Liver (tissue), 9 donors: Measurements from ENCODE around the gene KCNJ15. TPM values are rescaled to one million over a fixed set of nuclear protein-coding genes. Genes with fewer than 3 reads are reported as not detected.
"Not testable (repeated sequence)": the region's sequence is repeated elsewhere in the genome, so short reads cannot be mapped to it uniquely, and the experiment has no call there.

Source experiments
- DNase-seq: peaks from one replicate; pipeline ENCODE4 v3.0.0-alpha.2; 2017; ENCODE audit warnings: low spot score
- H3K27ac ChIP-seq, 2 donors: one replicate each; pipeline ENCODE4 v1.7.0; 2013; ENCODE audit warnings: inconsistent platforms in 2 of 2, low read length in 2 of 2, control low read depth in 1 of 2, low read depth in 1 of 2, mild to moderate bottlenecking in 1 of 2
- H3K27me3 ChIP-seq, 4 donors: one replicate each; pipeline versions ENCODE4 v1.6.1 to v1.7.0; 2013; ENCODE audit warnings: low read length in 3 of 4, inconsistent platforms in 1 of 4, mild to moderate bottlenecking in 1 of 4, moderate library complexity in 1 of 4; ENCODE audit not compliant: control insufficient read depth in 4 of 4, insufficient read depth in 4 of 4
- H3K36me3 ChIP-seq, 4 donors: one replicate each; pipeline versions ENCODE4 v1.6.1 to v1.7.0; 2013; ENCODE audit warnings: low read length in 3 of 4, mild to moderate bottlenecking in 3 of 4, low read depth in 1 of 4, moderate library complexity in 1 of 4; ENCODE audit not compliant: control insufficient read depth in 4 of 4, insufficient read depth in 3 of 4
- H3K4me1 ChIP-seq, 4 donors: one replicate each; pipeline versions ENCODE4 v1.6.1 to v1.7.0; 2013; ENCODE audit warnings: low read length in 3 of 4, mild to moderate bottlenecking in 3 of 4, moderate library complexity in 1 of 4; ENCODE audit not compliant: control insufficient read depth in 4 of 4, insufficient read depth in 4 of 4
- H3K4me3 ChIP-seq, 3 donors: one replicate each; pipeline versions ENCODE4 v1.6.1 to v1.7.0; 2013; ENCODE audit warnings: low read length in 3 of 3, control low read depth in 1 of 3, low read depth in 1 of 3, mild to moderate bottlenecking in 1 of 3
- H3K9ac ChIP-seq, 2 donors: one replicate each; pipeline ENCODE4 v1.7.0; 2013; ENCODE audit warnings: low read length in 2 of 2, mild to moderate bottlenecking in 2 of 2, moderate library complexity in 2 of 2, control low read depth in 1 of 2, low read depth in 1 of 2
- H3K9me3 ChIP-seq, 4 donors: one replicate each; pipeline versions ENCODE4 v1.6.1 to v1.7.0; 2013; ENCODE audit warnings: low read length in 3 of 4; ENCODE audit not compliant: control insufficient read depth in 4 of 4
- ATF3 ChIP-seq: IDR thresholded peaks from 2 replicates; pipeline ENCODE4 v1.6.1; 2016; ENCODE audit warnings: antibody characterized with exemption
- CTCF ChIP-seq: fragments of 150-350 bp; IDR thresholded peaks from 2 replicates; pipeline ENCODE4 v1.5.1; 2017; ENCODE audit warnings: improper control_type of control experiment, low read depth, low read length; ENCODE audit not compliant: missing input control
- EGR1 ChIP-seq, 2 donors: IDR thresholded peaks; 2 replicates each; pipeline ENCODE4 v1.6.1; 2016 to 2018; ENCODE audit warnings: antibody characterized with exemption in 2 of 2, low read depth in 2 of 2
- FOXA2 ChIP-seq: IDR thresholded peaks from 2 replicates; pipeline ENCODE4 v1.6.1; 2016; ENCODE audit warnings: antibody characterized with exemption
- HNF4A ChIP-seq, 2 donors: conservative IDR thresholded peaks; 2 replicates each; pipeline ENCODE4 v1.6.1; 2016; ENCODE audit warnings: antibody characterized with exemption in 2 of 2, mild to moderate bottlenecking in 2 of 2
- HNF4G ChIP-seq: IDR thresholded peaks from 2 replicates; pipeline ENCODE4 v1.6.1; 2016; ENCODE audit warnings: antibody characterized with exemption
- JUND ChIP-seq, 2 donors: IDR thresholded peaks; 2 replicates each; pipeline ENCODE4 v1.6.1; 2016; ENCODE audit warnings: antibody characterized with exemption in 2 of 2
- NR2F2 ChIP-seq: IDR thresholded peaks from 2 replicates; pipeline ENCODE4 v1.6.1; 2016; ENCODE audit warnings: antibody characterized with exemption
- RXRA ChIP-seq, 2 donors: IDR thresholded peaks; 2 replicates each; pipeline ENCODE4 v1.6.1; 2017 to 2018; ENCODE audit warnings: antibody characterized with exemption in 2 of 2, mild to moderate bottlenecking in 1 of 2
- SP1 ChIP-seq: IDR thresholded peaks from 2 replicates; pipeline ENCODE4 v1.6.1; 2018; ENCODE audit warnings: antibody characterized with exemption, mild to moderate bottlenecking
- TAF1 ChIP-seq: conservative IDR thresholded peaks from 2 replicates; pipeline ENCODE4 v1.6.1; 2016; ENCODE audit warnings: antibody characterized with exemption, mild to moderate bottlenecking
- YY1 ChIP-seq: IDR thresholded peaks from 2 replicates; pipeline ENCODE4 v1.6.1; 2016; ENCODE audit warnings: antibody characterized with exemption, mild to moderate bottlenecking
- WGBS: extraction: QIAGEN DNeasy Blood & Tissue Kit; methylation state at CpG from one replicate; pipeline ENCODE4 v1.1.7; 2013; 5-methylcytosine and 5-hydroxymethylcytosine counted together
- polyA plus RNA-seq, 2 donors: library from polyadenylated mRNA; stranded (reverse) in 1 of 2; unstranded in 1 of 2; fragments of 200-250 nt in 1 of 2; fragments of >200 nt in 1 of 2; fragmentation: Nextera tagmentation in 1 of 2; extraction: Ambion mirVana in 1 of 2; gene quantifications; one replicate each; pipeline versions ENCODE4 v1.2.1 to v1.2.3, GENCODE V29; 2013 to 2015
- total RNA-seq, 2 donors: library from RNA; depleted of rRNA; stranded (reverse); fragments of >200 nt; gene quantifications; one replicate each; pipeline ENCODE4 v1.2.3, GENCODE V29; 2014
- donor health status: healthy.
- donor health status: healthy.
- donor health status: healthy.
- donor health status: healthy.
- donor health status: healthy.

KCNJ15 gene
- total and polyA plus RNA-seq, 4 donors: 0.61 to 4.8 (median 2.2) TPM

GRCh38 chr21:38228537-38228936 is 28.3 kb upstream of the KCNJ15 start:
- Histone ChIP-seq H3K27ac (no peak overlapping the region), H3K27me3 (no peaks in the 10 kb centered on the region), H3K4me1 (no peaks in the 10 kb centered on the region), H3K9me3 (peaks cover 4 to 16% (median 9%) of the 10 kb centered on the region in 4 donors), H3K4me3 (no peak overlapping the region), H3K36me3 (no peaks in the 10 kb centered on the region), H3K9ac (no peak overlapping the region)
- TF ChIP-seq NR2F2: no peak
- TF ChIP-seq EGR1 (IDR thresholded peaks at IDR 0.05; ENCODE audit: low read depth in 2 of 2): no peak
- no peak for TF ChIP-seq YY1
- no peak for TF ChIP-seq FOXA2
- TF ChIP-seq RXRA (IDR thresholded peaks at IDR 0.05): no peak
- TF ChIP-seq TAF1: no peak
- no peak for TF ChIP-seq HNF4A (conservative IDR thresholded peaks at IDR 0.05)
- TF ChIP-seq JUND (IDR thresholded peaks at IDR 0.05): no peak
- TF ChIP-seq SP1: no peak
- no peak for TF ChIP-seq HNF4G
- TF ChIP-seq CTCF: no peak
- WGBS: 93% methylated on average over 3 of the region's 3 CpGs
- no peak for DNase-seq

GRCh38 chr21:38229260-38229877 is 27.4 kb upstream of the KCNJ15 start:
- no peaks in the 10 kb centered on the region for H3K27me3 ChIP-seq
- peaks cover 4 to 14% (median 5%) of the 10 kb centered on the region in 4 donors for H3K9me3 ChIP-seq
- DNase-seq: no peak
- H3K27ac ChIP-seq: no peak overlapping the region
- no peak for TF ChIP-seq HNF4A (conservative IDR thresholded peaks at IDR 0.05)
- no peak for TF ChIP-seq HNF4G
- H3K9ac ChIP-seq: no peak overlapping the region
- no peaks in the 10 kb centered on the region for H3K4me1 ChIP-seq
- no peaks in the 10 kb centered on the region for H3K36me3 ChIP-seq
- WGBS: 88% methylated on average over 9 of the region's 9 CpGs
- H3K4me3 ChIP-seq: peak overlapping the region in 1 of 3 donors; percentile 12

GRCh38 chr21:38234395-38235142 is 22.2 kb upstream of the KCNJ15 start:
- no peak for TF ChIP-seq HNF4A (conservative IDR thresholded peaks at IDR 0.05)
- no peak for TF ChIP-seq ATF3
- Histone ChIP-seq H3K27ac (no peak overlapping the region), H3K9ac (no peak overlapping the region), H3K9me3 (peaks cover 0 to 7% (median 0%) of the 10 kb centered on the region in 4 donors), H3K27me3 (no peaks in the 10 kb centered on the region), H3K4me3 (no peak overlapping the region), H3K36me3 (no peaks in the 10 kb centered on the region), H3K4me1 (no peaks in the 10 kb centered on the region)
- 62% methylated on average over 6 of the region's 6 CpGs for WGBS
- no peak for DNase-seq

GRCh38 chr21:38235251-38235650 is 21.5 kb upstream of the KCNJ15 start:
- H3K27ac ChIP-seq, H3K36me3 ChIP-seq, DNase-seq, H3K4me3 ChIP-seq, H3K27me3 ChIP-seq, H3K4me1 ChIP-seq, H3K9me3 ChIP-seq, H3K9ac ChIP-seq: not testable (repeated sequence)
- 93% methylated on average over 9 of the region's 9 CpGs for WGBS
